IPS-18a (cell line): ENCODE data around the gene BDKRB1.

Experiments
- H3K27ac ChIP-seq: one replicate; pipeline ENCODE4 v1.5.1; 2013; ENCODE audit warnings: low read length
- H3K27me3 ChIP-seq: one replicate; pipeline ENCODE4 v1.6.1; 2013; ENCODE audit warnings: mild to moderate bottlenecking, low read length; ENCODE audit not compliant: control insufficient read depth, insufficient read depth
- H3K36me3 ChIP-seq: one replicate; pipeline ENCODE4 v1.6.1; 2013; ENCODE audit warnings: low read depth, low read length; ENCODE audit not compliant: control insufficient read depth
- H3K4me1 ChIP-seq: one replicate; pipeline ENCODE4 v1.6.1; 2013; ENCODE audit warnings: low read depth, low read length; ENCODE audit not compliant: control insufficient read depth
- H3K4me3 ChIP-seq: one replicate; pipeline ENCODE4 v1.5.1; 2013; ENCODE audit warnings: low read length
- H3K9ac ChIP-seq: one replicate; pipeline ENCODE4 v1.6.1; 2013; ENCODE audit warnings: mild to moderate bottlenecking, low read length, moderate library complexity
- H3K9me3 ChIP-seq: one replicate; pipeline ENCODE4 v1.6.1; 2013; ENCODE audit warnings: low read depth, low read length; ENCODE audit not compliant: control insufficient read depth

BDKRB1 gene

DNA sequence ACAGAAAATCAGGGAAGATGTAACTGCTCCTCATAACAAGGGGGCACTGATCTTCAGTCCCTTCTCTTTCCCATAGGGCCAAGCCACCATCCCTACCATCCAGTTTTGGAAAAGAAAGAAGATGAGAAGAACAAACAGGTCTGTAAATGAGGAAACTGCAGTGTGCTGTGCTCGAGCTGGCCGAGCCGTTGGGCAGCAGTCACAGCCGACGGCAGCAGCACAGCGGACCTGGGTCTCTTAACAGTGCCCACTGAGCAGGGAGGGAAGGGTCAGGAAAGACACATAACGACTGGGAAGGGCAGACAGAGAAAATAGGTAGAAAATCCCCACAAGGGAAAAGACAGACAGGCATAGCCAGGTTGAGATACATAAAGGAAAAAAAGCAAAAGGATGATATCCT is 38.2 kb downstream of the BDKRB1 start:
- Histone ChIP-seq H3K9me3 (no peaks in the 10 kb centered on the region), H3K4me3 (no peak overlapping the region), H3K9ac (no peak overlapping the region), H3K27me3 (no peaks in the 10 kb centered on the region), H3K36me3 (peaks cover 18% of the 10 kb centered on the region), H3K4me1 (no peaks in the 10 kb centered on the region), H3K27ac (no peak overlapping the region)

- Histone ChIP-seq H3K9me3 (no peaks in the 10 kb centered on the region), H3K4me3 (no peak overlapping the region), H3K36me3 (peaks cover 8% of the 10 kb centered on the region), H3K4me1 (no peaks in the 10 kb centered on the region), H3K27me3 (no peaks in the 10 kb centered on the region), H3K9ac (no peak overlapping the region), H3K27ac (no peak overlapping the region)
These were observed 41.0 kb downstream of the BDKRB1 start for GRCh38 chr14:96297000-96297399.

DNA sequence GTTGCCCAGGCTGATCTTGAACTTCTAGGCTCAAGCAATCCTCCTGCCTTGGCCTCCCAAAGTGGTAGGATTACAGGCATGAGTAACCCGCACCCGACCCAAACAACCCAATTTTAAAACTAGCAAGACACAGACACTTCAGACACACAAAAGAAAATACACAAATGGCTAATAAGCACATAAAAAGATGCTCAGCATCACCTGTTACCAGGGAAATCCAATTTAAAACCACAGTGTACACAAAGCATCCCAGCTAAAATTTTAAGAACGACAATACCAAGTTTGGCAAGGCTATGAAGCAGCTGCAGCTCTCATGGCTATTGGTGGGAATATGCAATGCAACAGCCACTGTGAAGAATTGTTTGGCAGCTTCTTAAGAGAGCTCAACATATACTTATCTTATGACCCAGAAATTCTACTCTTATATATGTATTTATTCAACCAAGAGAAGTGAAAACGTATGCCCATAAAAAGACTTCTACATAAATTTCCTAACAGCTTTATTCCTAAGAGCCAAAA is 42.0 kb downstream of the BDKRB1 start:
- H3K36me3 ChIP-seq, result peaks cover 10% of the 10 kb centered on the region
- no peak overlapping the region for H3K27ac ChIP-seq
- no peaks in the 10 kb centered on the region for H3K27me3 ChIP-seq
- H3K4me3 ChIP-seq, result no peak overlapping the region
- no peaks in the 10 kb centered on the region for H3K4me1 ChIP-seq
- no peak overlapping the region for H3K9ac ChIP-seq
- H3K9me3 ChIP-seq, result no peaks in the 10 kb centered on the region

DNA sequence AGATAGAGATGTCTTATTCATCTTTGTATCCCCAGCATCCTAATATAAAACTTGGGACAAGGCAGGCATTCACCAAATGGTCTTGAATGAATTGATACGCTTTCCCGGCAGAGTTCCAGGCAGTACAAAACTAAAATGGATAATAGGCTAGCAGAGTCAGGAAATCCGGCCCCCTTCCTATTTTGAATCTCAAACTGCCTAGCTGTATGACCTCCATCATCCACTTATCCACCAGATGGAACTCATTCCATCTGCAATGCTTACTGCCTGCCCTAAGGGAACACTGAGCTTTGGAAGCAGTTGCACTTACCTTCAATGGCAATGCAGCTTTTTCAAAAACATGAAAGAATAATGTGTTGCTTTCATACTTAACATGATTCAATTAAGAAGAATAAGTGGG is 43.4 kb downstream of the BDKRB1 start:
- Histone ChIP-seq H3K4me3 (no peak overlapping the region), H3K9ac (no peak overlapping the region), H3K27me3 (no peaks in the 10 kb centered on the region), H3K4me1 (no peaks in the 10 kb centered on the region), H3K27ac (no peak overlapping the region), H3K36me3 (peaks cover 17% of the 10 kb centered on the region), H3K9me3 (no peaks in the 10 kb centered on the region)

GRCh38 chr14:96303981-96304380 is 48.0 kb downstream of the BDKRB1 start:
- peaks cover 20% of the 10 kb centered on the region for H3K36me3 ChIP-seq
- H3K9me3 ChIP-seq, result no peaks in the 10 kb centered on the region
- no peak overlapping the region for H3K4me3 ChIP-seq
- no peak overlapping the region for H3K9ac ChIP-seq
- H3K27ac ChIP-seq, result no peak overlapping the region
- H3K27me3 ChIP-seq, result no peaks in the 10 kb centered on the region
- H3K4me1 ChIP-seq, result no peaks in the 10 kb centered on the region

GRCh38 chr14:96304956-96305355 is 48.9 kb downstream of the BDKRB1 start:
- Histone ChIP-seq H3K4me3 (no peak overlapping the region), H3K27ac (no peak overlapping the region), H3K4me1 (no peaks in the 10 kb centered on the region), H3K9me3 (no peaks in the 10 kb centered on the region), H3K27me3 (no peaks in the 10 kb centered on the region), H3K36me3 (peaks cover 29% of the 10 kb centered on the region), H3K9ac (no peak overlapping the region)

DNA sequence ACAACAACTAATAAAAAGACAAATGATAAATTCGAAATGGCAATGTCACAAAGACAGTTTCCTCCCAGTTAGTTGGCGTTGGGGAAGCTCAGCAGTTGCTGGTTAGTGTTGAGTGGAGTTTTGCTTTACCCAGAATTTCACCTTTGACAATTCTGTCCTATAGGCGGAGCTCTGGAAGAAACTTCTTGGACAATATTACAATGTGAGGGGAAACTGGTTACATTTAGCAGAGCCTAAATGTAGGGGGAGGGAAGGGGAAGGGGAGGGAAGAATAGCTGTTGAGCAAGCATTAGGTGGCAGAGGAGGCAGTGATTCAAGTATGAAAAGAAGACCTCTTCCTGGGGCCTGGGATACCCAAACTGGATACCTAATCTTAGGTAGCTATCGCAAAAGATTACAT is 51.4 kb downstream of the BDKRB1 start:
- Histone ChIP-seq H3K4me3 (no peak overlapping the region), H3K9ac (no peak overlapping the region), H3K27ac (no peak overlapping the region), H3K9me3 (no peaks in the 10 kb centered on the region), H3K4me1 (no peaks in the 10 kb centered on the region), H3K27me3 (no peaks in the 10 kb centered on the region), H3K36me3 (peaks cover 27% of the 10 kb centered on the region)

GRCh38 chr14:96309133-96309895 is 53.3 kb downstream of the BDKRB1 start:
- Histone ChIP-seq H3K27me3 (no peaks in the 10 kb centered on the region), H3K9me3 (no peaks in the 10 kb centered on the region), H3K27ac (no peak overlapping the region), H3K9ac (no peak overlapping the region), H3K4me1 (no peaks in the 10 kb centered on the region), H3K4me3 (no peak overlapping the region), H3K36me3 (peaks cover 22% of the 10 kb centered on the region)

GRCh38 chr14:96309896-96310330 is 53.9 kb downstream of the BDKRB1 start:
- Histone ChIP-seq H3K9ac (no peak overlapping the region), H3K27ac (no peak overlapping the region), H3K9me3 (no peaks in the 10 kb centered on the region), H3K36me3 (peaks cover 22% of the 10 kb centered on the region), H3K4me3 (no peak overlapping the region), H3K27me3 (no peaks in the 10 kb centered on the region), H3K4me1 (no peaks in the 10 kb centered on the region)

DNA sequence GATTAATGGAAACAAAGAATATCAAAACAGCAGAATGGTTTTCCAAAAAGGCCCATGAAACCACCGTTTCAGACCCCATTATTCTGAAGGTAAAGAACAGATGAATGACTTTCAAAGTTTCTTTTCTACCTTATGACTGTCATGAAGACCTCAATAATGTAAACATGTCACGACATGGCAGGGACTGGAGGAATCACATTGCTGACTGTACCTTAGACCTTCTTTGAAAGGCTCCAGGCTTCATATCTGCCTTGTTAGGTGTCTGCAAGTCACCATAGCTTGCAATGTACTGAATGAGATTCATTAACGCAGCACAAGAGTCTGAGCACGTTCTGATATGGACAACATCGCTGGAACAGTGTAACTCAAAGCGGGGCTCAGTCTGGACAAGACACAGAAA is 54.9 kb downstream of the BDKRB1 start:
- Histone ChIP-seq H3K9ac (no peak overlapping the region), H3K36me3 (peaks cover 31% of the 10 kb centered on the region), H3K27me3 (no peaks in the 10 kb centered on the region), H3K9me3 (no peaks in the 10 kb centered on the region), H3K4me1 (no peaks in the 10 kb centered on the region), H3K27ac (no peak overlapping the region), H3K4me3 (no peak overlapping the region)
